ENCODE measurements around the gene POLR1D. TPM values are rescaled to one million over a fixed set of nuclear protein-coding genes. Genes with fewer than 3 reads are reported as not detected.
A peak's percentile ranks its signal among the peaks of the same experiment; 100 is the strongest.

The POLR1D gene
- total RNA-seq, 2 donors from 2014 or later = 114 to 183 TPM

DNA sequence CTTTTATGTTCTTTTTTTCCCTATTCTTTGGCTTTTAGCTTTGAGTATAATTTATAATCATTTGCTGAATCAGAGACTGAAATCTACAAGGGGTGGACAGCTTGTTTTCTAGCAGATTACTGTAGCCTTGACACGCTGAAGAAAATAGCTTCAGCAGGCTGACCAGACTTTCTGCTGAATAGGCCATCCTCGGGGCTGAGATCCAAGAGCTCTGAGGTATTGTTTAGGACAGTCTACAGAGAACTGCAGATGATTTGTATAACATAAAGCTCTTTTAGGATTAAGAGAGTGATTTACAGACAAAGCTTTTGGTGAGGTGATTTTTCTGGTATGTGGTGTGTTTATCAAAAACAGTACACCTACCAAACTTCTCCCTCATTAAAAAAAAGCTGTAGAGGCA lies 16.8 kb downstream of the POLR1D start:
- Histone ChIP-seq H3K4me1 (replicated peaks) (no peaks in the 10 kb centered on the region), H3K4me3 (no peak overlapping the region), H3K9me3 (no peaks in the 10 kb centered on the region), H3K36me3 (no peaks in the 10 kb centered on the region), H3K27ac (peak overlapping the region; percentile 22 to 40), H3K27me3 (replicated peaks; ENCODE audit: insufficient read depth) (no peaks in the 10 kb centered on the region)
- 2% methylated on average over 2 of the region's 2 CpGs for WGBS
- intact Hi-C loops (cut with DNase I) = no loop called here
- DNase-seq (ENCODE audit: low spot score) = no peak
- TF ChIP-seq POLR2AphosphoS5 (IDR thresholded peaks at IDR 0.05) = no peak
- TF ChIP-seq, protein P1, sequence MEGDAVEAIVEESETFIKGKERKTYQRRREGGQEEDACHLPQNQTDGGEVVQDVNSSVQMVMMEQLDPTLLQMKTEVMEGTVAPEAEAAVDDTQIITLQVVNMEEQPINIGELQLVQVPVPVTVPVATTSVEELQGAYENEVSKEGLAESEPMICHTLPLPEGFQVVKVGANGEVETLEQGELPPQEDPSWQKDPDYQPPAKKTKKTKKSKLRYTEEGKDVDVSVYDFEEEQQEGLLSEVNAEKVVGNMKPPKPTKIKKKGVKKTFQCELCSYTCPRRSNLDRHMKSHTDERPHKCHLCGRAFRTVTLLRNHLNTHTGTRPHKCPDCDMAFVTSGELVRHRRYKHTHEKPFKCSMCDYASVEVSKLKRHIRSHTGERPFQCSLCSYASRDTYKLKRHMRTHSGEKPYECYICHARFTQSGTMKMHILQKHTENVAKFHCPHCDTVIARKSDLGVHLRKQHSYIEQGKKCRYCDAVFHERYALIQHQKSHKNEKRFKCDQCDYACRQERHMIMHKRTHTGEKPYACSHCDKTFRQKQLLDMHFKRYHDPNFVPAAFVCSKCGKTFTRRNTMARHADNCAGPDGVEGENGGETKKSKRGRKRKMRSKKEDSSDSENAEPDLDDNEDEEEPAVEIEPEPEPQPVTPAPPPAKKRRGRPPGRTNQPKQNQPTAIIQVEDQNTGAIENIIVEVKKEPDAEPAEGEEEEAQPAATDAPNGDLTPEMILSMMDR (IDR thresholded peaks at IDR 0.05) = no peak
- no peak for TF ChIP-seq POLR2A (IDR thresholded peaks at IDR 0.05)

DNA sequence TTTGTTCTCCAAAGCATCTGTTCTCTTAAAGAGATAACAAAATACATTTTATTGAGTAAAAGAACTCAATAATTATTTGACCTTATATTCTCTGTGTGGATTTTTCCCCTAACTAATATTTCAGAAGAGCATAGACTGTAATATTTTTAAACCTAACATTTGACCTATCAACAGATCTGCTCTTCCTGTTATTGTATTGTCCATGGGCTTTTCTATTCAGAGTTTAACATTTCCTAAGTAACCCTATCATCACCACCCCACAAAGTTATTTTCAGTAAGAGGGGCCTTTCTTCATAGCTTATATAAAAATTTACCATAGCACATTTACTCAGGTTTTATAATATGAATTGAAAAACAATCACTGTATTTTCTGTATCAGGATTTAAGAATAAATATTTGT lies 17.5 kb downstream of the POLR1D start:
- no peaks in the 10 kb centered on the region for H3K4me1 ChIP-seq (replicated peaks)
- H3K27me3 ChIP-seq (replicated peaks; ENCODE audit: insufficient read depth) = no peaks in the 10 kb centered on the region
- peak overlapping the region in 1 of 2 donors; percentile 22 for H3K27ac ChIP-seq
- no peaks in the 10 kb centered on the region for H3K9me3 ChIP-seq
- H3K36me3 ChIP-seq = no peaks in the 10 kb centered on the region
- H3K4me3 ChIP-seq = no peak overlapping the region
- DNase-seq (ENCODE audit: low spot score) = no peak
- intact Hi-C loops (cut with DNase I) = no loop called here
- TF ChIP-seq, protein P1 (IDR thresholded peaks at IDR 0.05) = no peak
- TF ChIP-seq POLR2AphosphoS5 (IDR thresholded peaks at IDR 0.05) = no peak
- TF ChIP-seq POLR2A (IDR thresholded peaks at IDR 0.05) = no peak

DNA sequence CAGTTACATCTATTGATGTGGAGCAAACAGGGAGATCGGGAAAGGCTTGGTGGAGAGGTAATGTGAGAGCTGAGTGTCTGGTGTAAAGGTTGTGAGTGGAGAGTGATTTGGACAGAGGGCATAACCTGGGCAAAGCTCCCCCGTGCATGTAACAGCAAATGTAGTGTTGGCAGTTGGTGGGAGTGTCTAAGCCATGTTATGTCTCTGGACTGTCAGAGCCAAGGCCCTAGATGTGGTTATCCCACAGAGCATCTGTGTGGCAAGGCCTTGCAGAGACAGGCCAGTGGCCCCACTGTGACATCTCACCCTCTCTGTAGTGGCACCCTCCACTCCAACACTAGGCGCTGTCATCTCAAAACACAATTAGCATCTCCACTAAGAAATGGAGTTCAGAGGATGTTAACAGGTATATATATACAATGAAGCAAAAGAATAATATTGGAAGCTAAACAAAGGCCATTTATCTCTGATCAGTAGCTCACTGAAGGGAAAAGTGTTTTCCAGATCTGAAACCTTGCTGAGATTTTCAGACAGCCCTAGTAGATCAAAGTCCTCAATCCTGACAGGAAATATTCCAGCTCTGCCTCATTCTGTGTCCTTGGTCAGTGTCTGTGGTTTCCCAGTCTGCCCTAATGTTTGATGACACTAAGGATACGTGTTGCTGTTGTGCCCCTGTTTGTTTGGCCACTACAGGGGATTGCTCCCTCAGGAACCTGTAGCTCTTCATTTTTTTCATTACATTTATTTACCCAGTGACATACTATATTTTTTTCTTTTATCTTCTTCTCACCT lies 20.2 kb downstream of the POLR1D start:
- Histone ChIP-seq H3K9me3 (no peaks in the 10 kb centered on the region), H3K27ac (no peak overlapping the region), H3K4me1 (replicated peaks) (no peaks in the 10 kb centered on the region), H3K4me3 (no peak overlapping the region), H3K27me3 (replicated peaks; ENCODE audit: insufficient read depth) (no peaks in the 10 kb centered on the region), H3K36me3 (no peaks in the 10 kb centered on the region)
- no peak for DNase-seq (ENCODE audit: low spot score)
- TF ChIP-seq, protein P1 (IDR thresholded peaks at IDR 0.05) = no peak
- TF ChIP-seq POLR2AphosphoS5 (IDR thresholded peaks at IDR 0.05) (no peak), POLR2A (IDR thresholded peaks at IDR 0.05) (no peak)
- intact Hi-C loops (cut with DNase I) = no loop called here
- 83% methylated on average over 4 of the region's 4 CpGs for WGBS

DNA sequence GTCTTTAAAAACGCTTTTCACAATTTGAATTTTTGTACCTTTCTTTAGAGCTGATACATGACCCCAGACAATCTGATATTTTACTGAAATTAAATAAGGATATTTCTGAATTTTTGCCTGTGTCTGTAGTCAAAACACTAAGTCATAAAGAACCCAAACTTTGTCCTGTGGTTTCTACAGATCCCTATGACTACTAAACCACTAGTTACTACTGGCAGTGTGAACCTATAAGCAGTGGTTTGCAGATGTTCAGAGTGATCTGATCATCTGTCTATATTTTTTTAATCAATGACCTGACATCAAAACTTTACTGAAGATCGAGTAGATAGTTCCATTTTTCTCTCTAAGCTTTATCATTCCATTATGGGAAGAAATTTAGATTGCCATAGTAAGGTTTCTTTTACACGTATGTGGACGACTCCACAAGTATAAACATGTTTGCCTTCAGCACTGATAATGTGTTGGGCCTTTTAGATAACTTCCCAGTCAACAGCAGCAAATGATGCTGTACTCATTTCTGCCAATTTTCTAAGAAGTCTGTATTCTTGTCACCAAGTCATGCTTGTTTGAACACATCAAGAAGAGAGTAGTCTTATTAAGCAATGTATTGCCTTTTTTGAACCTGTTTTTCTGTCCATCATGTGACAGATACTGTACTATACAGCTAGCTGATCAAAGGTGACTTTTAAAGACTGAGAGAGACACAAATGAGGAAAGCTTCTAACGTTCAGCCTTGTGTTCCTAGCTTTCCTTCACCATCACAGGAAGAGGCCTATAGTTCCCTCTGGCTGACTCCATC lies 21.8 kb downstream of the POLR1D start:
- no peak for DNase-seq (ENCODE audit: low spot score)
- no peak overlapping the region for H3K4me3 ChIP-seq
- 53% methylated on average over 5 of the region's 5 CpGs for WGBS
- H3K9me3 ChIP-seq = no peaks in the 10 kb centered on the region
- H3K36me3 ChIP-seq = no peaks in the 10 kb centered on the region
- H3K4me1 ChIP-seq (replicated peaks) = no peaks in the 10 kb centered on the region
- no peak for TF ChIP-seq POLR2A (IDR thresholded peaks at IDR 0.05)
- TF ChIP-seq, protein P1 (IDR thresholded peaks at IDR 0.05) = no peak
- TF ChIP-seq POLR2AphosphoS5 (IDR thresholded peaks at IDR 0.05) = no peak
- no peaks in the 10 kb centered on the region for H3K27me3 ChIP-seq (replicated peaks; ENCODE audit: insufficient read depth)
- intact Hi-C loops (cut with DNase I) = no loop called here
- H3K27ac ChIP-seq = peak overlapping the region; percentile 1 to 55

Measured in prostate gland (tissue), 2 donors.